GM23338 (cell line): ENCODE measurements around the gene NGEF. TPM values are rescaled to one million over a fixed set of nuclear protein-coding genes. Genes with fewer than 3 reads are reported as not detected.

Experiments
- ETS1 ChIP-seq: IDR thresholded peaks from 2 replicates; pipeline ENCODE4 v1.6.1; 2016; ENCODE audit warnings: antibody characterized with exemption
- EZH2phosphoT487 ChIP-seq: fragments of 200-600 bp; sonication (generic); IDR thresholded peaks from one replicate; pipeline ENCODE4 v1.8.1; 2018; ENCODE audit warnings: antibody characterized with exemption; ENCODE audit not compliant: unreplicated experiment
- JUNB ChIP-seq: IDR thresholded peaks from one replicate; pipeline ENCODE4 v1.6.1; 2016; ENCODE audit warnings: antibody characterized with exemption; ENCODE audit not compliant: unreplicated experiment
- STAT1 ChIP-seq: IDR thresholded peaks from one replicate; pipeline ENCODE4 v1.6.1; 2016; ENCODE audit warnings: antibody characterized with exemption; ENCODE audit not compliant: unreplicated experiment
- ZNF462 ChIP-seq: fragments of 250-450 bp; sonication (Bioruptor Pico); IDR thresholded peaks from 2 replicates; pipeline ENCODE4 v1.5.0; 2020; ENCODE audit warnings: mild to moderate bottlenecking, moderate library complexity
- polyA plus RNA-seq: library from polyadenylated mRNA; unstranded; fragments of >200 nt; fragmentation: Nextera tagmentation; extraction: Ambion mirVana; gene quantifications from 2 replicates; pipeline ENCODE4 v1.2.1, GENCODE V29; 2016
- small RNA-seq: library from RNA; depleted of rRNA; stranded (forward); fragments of <200 nt; gene quantifications from one replicate; pipeline ENCODE3, GENCODE V24; 2014; ENCODE audit warnings: low replicate concordance
- total RNA-seq: library from RNA; depleted of rRNA; stranded (reverse); fragments of >200 nt; shearing (Covaris generic); gene quantifications from 2 replicates; pipeline ENCODE4 v1.2.3, GENCODE V29; 2014; rRNA removed

NGEF gene
- total and polyA plus RNA-seq, 2 experiments from 2014 or later: 1.8 to 5.4 TPM

- TF ChIP-seq ZNF462 (CRISPR knock-in tag) (no peak), JUNB (no peak), STAT1 (no peak), ETS1 (no peak), EZH2phosphoT487 (no peak)
Measured at GRCh38 chr2:232829988-232830387, 183.1 kb downstream of the NGEF start (continued).

Small RNA genes lying within 50 kb of the gene (small RNA-seq; reads per million reads assigned to genes)
- gene RF00019: not detected

Other genes with a start within 250 kb of the NGEF start
- not detected in 2 replicates for gene KCNJ13, start 236.7 kb downstream of the NGEF start, total RNA-seq
- gene KCNJ13, start 236.7 kb downstream of the NGEF start, polyA plus RNA-seq: 0.37 and 0.52 TPM in 2 replicates
- 0.62 and 0.80 TPM in 2 replicates for gene SNORC, start 143.0 kb downstream of the NGEF start, total RNA-seq
- 1.6 and 1.9 TPM in 2 replicates for gene SNORC, start 143.0 kb downstream of the NGEF start, polyA plus RNA-seq
- not detected in 2 replicates for gene NEU2, start 19.4 kb upstream of the NGEF start, total RNA-seq
- not detected in 2 replicates for gene NEU2, start 19.4 kb upstream of the NGEF start, polyA plus RNA-seq
- 8.0 and 8.3 TPM in 2 replicates for gene INPP5D, start 47.1 kb upstream of the NGEF start, total RNA-seq
- 5.4 and 6.6 TPM in 2 replicates for gene INPP5D, start 47.1 kb upstream of the NGEF start, polyA plus RNA-seq
- 31.8 and 37.9 TPM in 2 replicates for gene ATG16L1, start 238.4 kb upstream of the NGEF start, total RNA-seq
- 12.3 and 15.3 TPM in 2 replicates for gene ATG16L1, start 238.4 kb upstream of the NGEF start, polyA plus RNA-seq